Activated T-helper 17 cell treated with anti-CD3 and anti-CD28 coated beads, Interleukin-2, amount 50 U/mL, for 72 hours (primary cell): ENCODE data around the gene ARHGEF2. TPM values are rescaled to one million over a fixed set of nuclear protein-coding genes. Genes with fewer than 3 reads are reported as not detected.
A peak's percentile ranks its signal among the peaks of the same experiment; 100 is the strongest.
"Not testable (repeated sequence)": the region's sequence is repeated elsewhere in the genome, so short reads cannot be mapped to it uniquely, and the experiment has no call there.

ENCODE experiments used
- ATAC-seq: fragments of 150-1000 bp; cut with Tn5 transposase; replicated peaks from 2 replicates; pipeline ENCODE4 v1.10.0; 2021; ENCODE audit warnings: mild to moderate bottlenecking, moderate library complexity
- H3K27ac Mint-ChIP-seq: one replicate; pipeline ENCODE4 v1.8.0; 2022; ENCODE audit warnings: mixed read lengths
- H3K27me3 Mint-ChIP-seq: one replicate; pipeline ENCODE4 v1.8.0; 2022; ENCODE audit warnings: mixed read lengths
- H3K36me3 Mint-ChIP-seq: one replicate; pipeline ENCODE4 v1.8.0; 2022; ENCODE audit warnings: low read depth, mild to moderate bottlenecking, mixed read lengths
- H3K4me1 Mint-ChIP-seq: one replicate; pipeline ENCODE4 v1.8.0; 2022; ENCODE audit warnings: mixed read lengths
- H3K4me3 Mint-ChIP-seq: one replicate; pipeline ENCODE4 v1.8.0; 2022; ENCODE audit warnings: mild to moderate bottlenecking, mixed read lengths
- H3K9me3 Mint-ChIP-seq: one replicate; pipeline ENCODE4 v1.8.0; 2022; ENCODE audit warnings: mixed read lengths
- total RNA-seq, 2 donors: library from RNA; stranded (reverse); gene quantifications; one replicate each; pipeline ENCODE4 v1.2.3, GENCODE V29; 2022

Gene ARHGEF2
- total RNA-seq, 2 donors from 2014 or later = 108 to 205 TPM

GRCh38 chr1:156002188-156002911 is 24.0 kb upstream of the ARHGEF2 start:
- Mint-ChIP-seq H3K27me3 (no peaks in the 10 kb centered on the region), H3K4me3 (no peak overlapping the region), H3K27ac (peak overlapping the region; percentile 13), H3K36me3 (no peaks in the 10 kb centered on the region), H3K9me3 (no peaks in the 10 kb centered on the region), H3K4me1 (peaks cover 14% of the 10 kb centered on the region)
- no peak for ATAC-seq

- Mint-ChIP-seq H3K4me3 (no peak overlapping the region), H3K27ac (peak overlapping the region; percentile 13), H3K36me3 (no peaks in the 10 kb centered on the region), H3K9me3 (no peaks in the 10 kb centered on the region), H3K4me1 (peaks cover 12% of the 10 kb centered on the region), H3K27me3 (no peaks in the 10 kb centered on the region)
- ATAC-seq = no peak
Measured at GRCh38 chr1:156001662-156002171, 23.4 kb upstream of the ARHGEF2 start.

DNA sequence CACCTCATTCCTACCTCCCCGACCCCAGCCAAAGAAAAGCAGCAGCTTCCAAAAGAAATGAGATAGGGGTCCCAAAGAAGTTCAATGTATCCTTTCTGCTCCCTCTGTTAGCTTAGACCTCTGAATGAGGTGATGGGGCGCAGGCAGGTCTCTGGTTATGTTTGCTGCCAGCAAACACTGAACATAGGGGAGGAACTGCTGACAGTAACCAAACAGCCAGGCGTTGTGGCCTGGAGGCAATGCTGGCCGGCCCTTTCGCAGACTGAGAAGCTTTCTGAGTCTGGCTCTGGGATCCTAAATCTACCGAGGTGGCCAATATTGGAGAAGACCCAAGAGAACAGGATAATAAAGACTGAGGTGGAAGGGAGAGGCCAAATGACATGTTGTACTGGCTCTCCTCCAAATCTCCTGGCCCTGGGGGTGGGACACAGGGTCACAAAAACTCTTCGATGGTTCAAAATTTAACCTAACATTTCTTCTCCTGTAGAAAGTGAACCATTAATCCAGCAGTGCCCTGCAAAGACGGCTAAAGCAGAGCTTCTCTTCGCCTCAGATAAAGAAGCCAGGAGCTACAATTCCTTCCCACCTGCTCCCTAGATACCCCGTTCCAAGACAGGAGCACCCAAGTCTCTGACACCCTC is 22.8 kb upstream of the ARHGEF2 start:
- peaks cover 9% of the 10 kb centered on the region for H3K4me1 Mint-ChIP-seq
- no peak overlapping the region for H3K4me3 Mint-ChIP-seq
- H3K27me3 Mint-ChIP-seq = no peaks in the 10 kb centered on the region
- no peak for ATAC-seq
- H3K9me3 Mint-ChIP-seq = no peaks in the 10 kb centered on the region
- H3K27ac Mint-ChIP-seq = peak overlapping the region; percentile 13
- no peaks in the 10 kb centered on the region for H3K36me3 Mint-ChIP-seq

DNA sequence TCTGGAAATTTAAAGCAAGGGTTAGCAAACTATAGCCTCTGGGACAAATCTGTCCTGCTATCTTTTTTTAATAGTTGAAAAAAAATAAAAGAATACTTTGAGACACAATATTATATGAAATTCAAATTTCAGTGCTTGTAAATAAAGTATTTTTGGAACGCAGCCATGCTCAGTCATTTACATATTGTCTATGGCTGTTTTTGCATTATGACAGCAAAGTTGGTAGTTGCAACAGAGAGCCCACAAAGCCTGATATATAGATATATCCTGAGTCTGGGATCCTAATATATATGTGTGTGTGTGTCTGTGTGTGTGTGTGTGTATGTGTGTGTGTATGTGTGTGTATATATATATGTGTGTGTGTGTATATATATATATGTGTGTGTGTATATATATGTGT is 21.6 kb upstream of the ARHGEF2 start:
- ATAC-seq = no peak
- no peaks in the 10 kb centered on the region for H3K36me3 Mint-ChIP-seq
- no peak overlapping the region for H3K4me3 Mint-ChIP-seq
- peaks cover 3% of the 10 kb centered on the region for H3K4me1 Mint-ChIP-seq
- no peak overlapping the region for H3K27ac Mint-ChIP-seq
- H3K9me3 Mint-ChIP-seq = no peaks in the 10 kb centered on the region
- no peaks in the 10 kb centered on the region for H3K27me3 Mint-ChIP-seq

- Mint-ChIP-seq H3K27me3 (no peaks in the 10 kb centered on the region), H3K27ac (peak overlapping the region; percentile 11), H3K4me1 (peaks cover 2% of the 10 kb centered on the region), H3K9me3 (no peaks in the 10 kb centered on the region), H3K36me3 (no peaks in the 10 kb centered on the region), H3K4me3 (no peak overlapping the region)
- no peak for ATAC-seq
Measured at GRCh38 chr1:155996166-155996565, 17.8 kb upstream of the ARHGEF2 start.

DNA sequence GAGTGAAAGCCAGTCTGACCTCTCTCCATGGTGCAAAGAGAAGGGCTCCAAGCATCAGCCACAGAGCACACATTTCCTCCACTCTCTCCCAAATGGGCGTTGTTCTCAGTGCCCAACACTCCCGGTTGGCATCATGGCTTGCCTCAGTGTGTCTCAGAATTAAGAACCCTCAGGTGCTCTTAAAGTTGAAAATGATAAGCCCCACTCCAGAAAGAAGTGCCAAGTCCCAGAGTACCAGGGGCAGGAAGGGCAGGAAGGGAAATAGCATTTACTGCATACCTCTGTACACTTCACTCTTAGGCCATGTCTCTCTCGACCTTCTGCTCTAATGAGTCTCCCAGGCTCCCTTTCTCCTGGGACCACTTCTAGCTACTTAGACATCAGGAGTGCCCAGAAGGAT is 15.2 kb upstream of the ARHGEF2 start:
- H3K27ac Mint-ChIP-seq = peak overlapping the region; percentile 30

DNA sequence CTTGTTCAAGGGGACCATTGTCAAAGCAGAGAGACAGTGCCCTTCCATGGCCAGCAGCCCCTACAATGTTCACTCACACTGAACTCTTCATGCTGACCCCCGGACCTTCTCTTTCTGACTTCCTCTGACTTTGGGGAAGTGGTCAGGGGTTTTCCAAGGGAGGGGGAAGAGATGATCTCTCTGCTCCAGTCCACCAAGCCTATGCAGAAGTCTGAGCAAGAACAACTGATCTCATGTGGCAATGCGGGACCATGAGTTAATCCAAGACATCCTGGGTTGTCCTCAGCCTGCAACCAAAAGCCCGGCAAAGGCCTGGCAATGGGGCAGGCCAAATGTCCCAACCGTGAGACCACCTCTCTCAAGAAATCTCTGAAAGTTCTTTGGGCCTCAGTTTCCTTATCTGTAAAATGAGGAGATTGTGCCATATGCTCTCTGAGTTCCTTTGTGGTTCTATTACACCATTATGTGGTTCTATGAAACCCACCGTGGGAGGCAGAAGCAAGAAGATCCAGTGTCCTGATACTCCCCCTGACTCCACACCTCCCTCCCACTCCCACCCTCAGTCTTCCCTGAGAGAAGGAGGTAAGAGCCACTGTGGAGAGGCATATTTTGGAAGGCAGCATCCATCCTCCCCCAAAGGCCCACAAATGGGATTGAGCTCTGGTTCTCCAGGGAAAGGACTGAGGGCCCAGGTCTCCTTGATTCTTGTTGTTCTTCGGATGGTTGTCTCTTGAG is 11.8 kb upstream of the ARHGEF2 start:
- Mint-ChIP-seq H3K36me3 (no peaks in the 10 kb centered on the region), H3K9me3 (no peaks in the 10 kb centered on the region), H3K4me3 (no peak overlapping the region), H3K4me1 (peaks cover 4% of the 10 kb centered on the region), H3K27me3 (no peaks in the 10 kb centered on the region), H3K27ac (peak overlapping the region; percentile 23)
- no peak for ATAC-seq

More for the DNA sequence above, 15.2 kb upstream of the ARHGEF2 start:
- H3K4me3 Mint-ChIP-seq = no peak overlapping the region
- H3K27me3 Mint-ChIP-seq = no peaks in the 10 kb centered on the region
- no peaks in the 10 kb centered on the region for H3K36me3 Mint-ChIP-seq
- H3K9me3 Mint-ChIP-seq = no peaks in the 10 kb centered on the region
- H3K4me1 Mint-ChIP-seq = peaks cover 4% of the 10 kb centered on the region
- ATAC-seq = no peak

GRCh38 chr1:155989242-155990004 is 11.1 kb upstream of the ARHGEF2 start:
- H3K27ac Mint-ChIP-seq = peak overlapping the region; percentile 31
- no peaks in the 10 kb centered on the region for H3K27me3 Mint-ChIP-seq
- H3K9me3 Mint-ChIP-seq = no peaks in the 10 kb centered on the region
- H3K36me3 Mint-ChIP-seq = no peaks in the 10 kb centered on the region
- ATAC-seq = peak; percentile 87
- H3K4me1 Mint-ChIP-seq = peaks cover 4% of the 10 kb centered on the region
- H3K4me3 Mint-ChIP-seq = no peak overlapping the region

DNA sequence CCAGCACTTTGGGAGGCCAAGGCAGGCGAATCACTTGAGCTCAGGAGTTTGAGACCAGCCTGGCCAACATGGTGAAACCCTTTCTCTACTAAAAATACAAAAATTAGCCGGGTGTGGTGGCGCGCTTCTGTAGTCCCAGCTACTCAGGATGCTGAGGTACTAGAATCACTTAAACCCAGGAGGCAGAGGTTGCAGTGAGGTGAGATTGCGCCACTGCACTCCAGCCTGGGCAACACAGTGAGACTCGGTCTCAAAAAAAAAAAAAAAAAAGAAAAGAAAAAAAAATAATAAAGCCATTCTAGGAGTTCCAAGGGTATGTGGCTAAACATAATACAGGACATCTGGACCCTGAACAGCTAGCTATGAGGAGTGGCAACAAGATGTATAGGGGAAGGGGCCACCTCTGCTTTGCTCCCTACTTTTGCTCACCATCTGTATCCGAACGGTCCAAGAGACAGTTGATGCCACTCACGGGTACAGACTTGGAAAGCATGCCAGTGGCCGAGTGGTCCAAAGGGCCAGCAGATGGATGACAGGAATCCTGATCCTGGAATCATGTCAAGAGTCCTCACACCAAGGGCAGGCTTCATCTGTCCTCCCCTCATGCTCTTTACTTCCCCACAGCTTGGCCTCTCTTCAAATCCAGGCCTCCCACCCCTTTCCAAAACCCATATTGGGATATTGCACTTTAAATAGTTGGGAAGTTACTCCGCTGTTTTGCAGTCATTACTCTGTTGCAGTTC is 6.7 kb upstream of the ARHGEF2 start:
- not testable (repeated sequence) for H3K9me3 Mint-ChIP-seq, H3K4me3 Mint-ChIP-seq, H3K27ac Mint-ChIP-seq, ATAC-seq, H3K27me3 Mint-ChIP-seq
- peaks cover 13% of the 10 kb centered on the region for H3K36me3 Mint-ChIP-seq
- peaks cover 25% of the 10 kb centered on the region for H3K4me1 Mint-ChIP-seq

- ATAC-seq = no peak
Measured at GRCh38 chr1:155984341-155984740, 6.0 kb upstream of the ARHGEF2 start.

GRCh38 chr1:155983191-155984024 is 5.1 kb upstream of the ARHGEF2 start:
- peak overlapping the region; percentile 99 for H3K27ac Mint-ChIP-seq
- H3K36me3 Mint-ChIP-seq = peaks cover 26% of the 10 kb centered on the region
- ATAC-seq = peak; percentile 31
- H3K4me1 Mint-ChIP-seq = peaks cover 31% of the 10 kb centered on the region
- no peaks in the 10 kb centered on the region for H3K27me3 Mint-ChIP-seq
- H3K4me3 Mint-ChIP-seq = no peak overlapping the region
- H3K9me3 Mint-ChIP-seq = no peaks in the 10 kb centered on the region

More at GRCh38 chr1:155984341-155984740, 6.0 kb upstream of the ARHGEF2 start:
- H3K4me1 Mint-ChIP-seq = peaks cover 31% of the 10 kb centered on the region
- peak overlapping the region; percentile 66 for H3K27ac Mint-ChIP-seq
- H3K36me3 Mint-ChIP-seq = peaks cover 20% of the 10 kb centered on the region
- no peaks in the 10 kb centered on the region for H3K9me3 Mint-ChIP-seq
- no peak overlapping the region for H3K4me3 Mint-ChIP-seq
- H3K27me3 Mint-ChIP-seq = no peaks in the 10 kb centered on the region

DNA sequence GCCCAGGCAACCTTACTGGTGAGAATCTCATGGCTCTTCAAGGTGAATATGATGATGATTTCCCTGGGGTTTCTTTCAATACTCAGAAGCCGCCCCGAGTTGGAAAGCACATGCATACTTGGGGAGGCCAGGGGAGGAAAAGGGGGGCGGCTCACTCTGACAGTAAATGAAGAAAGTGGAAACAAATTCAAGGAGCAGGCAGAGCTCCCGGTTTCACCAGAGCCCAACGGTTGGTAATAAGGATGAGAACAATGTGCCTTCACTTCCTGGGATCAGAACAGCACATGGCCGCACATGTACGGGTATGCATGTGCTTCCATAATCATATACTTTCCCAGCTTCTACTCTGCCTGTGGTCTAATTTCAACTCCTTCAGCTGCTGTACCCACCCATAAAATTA is 3.8 kb upstream of the ARHGEF2 start:
- Mint-ChIP-seq H3K4me3 (peak overlapping the region; percentile 100), H3K4me1 (peaks cover 31% of the 10 kb centered on the region), H3K36me3 (peaks cover 33% of the 10 kb centered on the region), H3K27me3 (no peaks in the 10 kb centered on the region), H3K9me3 (no peaks in the 10 kb centered on the region), H3K27ac (peak overlapping the region; percentile 99)
- no peak for ATAC-seq
